HPDE6-E6E7 (cell line): ENCODE measurements around the gene DLG2.

Experiments used
- DNase-seq: peaks from one replicate; pipeline ENCODE4 v3.0.0; 2011; ENCODE audit warnings: missing footprints; ENCODE audit errors: extremely low spot score

The DLG2 gene

GRCh38 chr11:84215672-84216071 is 1411.5 kb downstream of the DLG2 start:
- DNase-seq: no peak

GRCh38 chr11:84214557-84214956 is 1412.6 kb downstream of the DLG2 start:
- no peak for DNase-seq

GRCh38 chr11:84212468-84213390 is 1414.4 kb downstream of the DLG2 start:
- DNase-seq: no peak

GRCh38 chr11:84211896-84212295 is 1415.2 kb downstream of the DLG2 start:
- DNase-seq: no peak

- no peak for DNase-seq
These were observed 1432.4 kb downstream of the DLG2 start for GRCh38 chr11:84194696-84195095.

GRCh38 chr11:84193706-84194105 is 1433.4 kb downstream of the DLG2 start:
- DNase-seq: no peak

- DNase-seq: no peak
These were observed 1438.6 kb downstream of the DLG2 start for GRCh38 chr11:84188521-84188920.

GRCh38 chr11:84173078-84173477 is 1454.1 kb downstream of the DLG2 start:
- DNase-seq: no peak

GRCh38 chr11:84165139-84165538 is 1462.0 kb downstream of the DLG2 start:
- DNase-seq: no peak

GRCh38 chr11:84164728-84165127 is 1462.4 kb downstream of the DLG2 start:
- no peak for DNase-seq

- DNase-seq: no peak
These were observed 1464.0 kb downstream of the DLG2 start for GRCh38 chr11:84163116-84163515.

GRCh38 chr11:84157639-84158038 is 1469.5 kb downstream of the DLG2 start:
- DNase-seq: no peak

GRCh38 chr11:84146826-84147225 is 1480.3 kb downstream of the DLG2 start:
- no peak for DNase-seq

- no peak for DNase-seq
These were observed 1481.4 kb downstream of the DLG2 start for GRCh38 chr11:84145616-84146185.

- DNase-seq: no peak
These were observed 1482.6 kb downstream of the DLG2 start for GRCh38 chr11:84144531-84144930.

GRCh38 chr11:84142411-84142810 is 1484.7 kb downstream of the DLG2 start:
- DNase-seq: no peak

- no peak for DNase-seq
These were observed 1486.6 kb downstream of the DLG2 start for GRCh38 chr11:84140386-84141169.

GRCh38 chr11:84137960-84138359 is 1489.2 kb downstream of the DLG2 start:
- no peak for DNase-seq

- no peak for DNase-seq
These were observed 1489.6 kb downstream of the DLG2 start for GRCh38 chr11:84137505-84137904.

GRCh38 chr11:84136926-84137325 is 1490.2 kb downstream of the DLG2 start:
- no peak for DNase-seq

GRCh38 chr11:84130646-84131427 is 1496.3 kb downstream of the DLG2 start:
- DNase-seq: no peak
